IMR-90 (cell line): Measurements from ENCODE around the gene CXCR6.

Experiments
- CTCF ChIP-seq: conservative IDR thresholded peaks from 2 replicates; pipeline ENCODE4 v1.5.1; 2012; ENCODE audit warnings: mild to moderate bottlenecking, low read depth, low read length, improper control_type of control experiment
- NFE2L2 ChIP-seq: fragments of 150-350 bp; IDR thresholded peaks from 2 replicates; pipeline ENCODE4 v1.6.1; 2016; ENCODE audit warnings: low read depth, mild to moderate bottlenecking, low read length
- POLR2A ChIP-seq: IDR thresholded peaks from 2 replicates; pipeline ENCODE4 v1.6.1; 2012; ENCODE audit warnings: mild to moderate bottlenecking, low read depth, low read length
- RAD21 ChIP-seq: IDR thresholded peaks from 2 replicates; pipeline ENCODE4 v1.6.1; 2012; ENCODE audit warnings: low read length, improper control_type of control experiment

GRCh38 chr3:45896956-45897355 is 46.3 kb upstream of the CXCR6 start:
- TF ChIP-seq CTCF (no peak), RAD21 (no peak), POLR2A (no peak), NFE2L2 (no peak)
